Neural progenitor cell (in vitro differentiated cells): ENCODE results near the gene RAG2.

Source experiments
- EZH2phosphoT487 ChIP-seq: fragments of 200-600 bp; sonication (generic); IDR thresholded peaks from 2 replicates; pipeline ENCODE4 v1.6.1; 2017; ENCODE audit warnings: antibody characterized with exemption
- TF ChIP-seq, protein P1 (sequence below): fragments of 200-600 bp; sonication (generic); IDR thresholded peaks from 2 replicates; pipeline ENCODE4 v1.5.1; 2017; ENCODE audit warnings: antibody characterized with exemption, mild to moderate bottlenecking

- TF ChIP-seq, protein P1, sequence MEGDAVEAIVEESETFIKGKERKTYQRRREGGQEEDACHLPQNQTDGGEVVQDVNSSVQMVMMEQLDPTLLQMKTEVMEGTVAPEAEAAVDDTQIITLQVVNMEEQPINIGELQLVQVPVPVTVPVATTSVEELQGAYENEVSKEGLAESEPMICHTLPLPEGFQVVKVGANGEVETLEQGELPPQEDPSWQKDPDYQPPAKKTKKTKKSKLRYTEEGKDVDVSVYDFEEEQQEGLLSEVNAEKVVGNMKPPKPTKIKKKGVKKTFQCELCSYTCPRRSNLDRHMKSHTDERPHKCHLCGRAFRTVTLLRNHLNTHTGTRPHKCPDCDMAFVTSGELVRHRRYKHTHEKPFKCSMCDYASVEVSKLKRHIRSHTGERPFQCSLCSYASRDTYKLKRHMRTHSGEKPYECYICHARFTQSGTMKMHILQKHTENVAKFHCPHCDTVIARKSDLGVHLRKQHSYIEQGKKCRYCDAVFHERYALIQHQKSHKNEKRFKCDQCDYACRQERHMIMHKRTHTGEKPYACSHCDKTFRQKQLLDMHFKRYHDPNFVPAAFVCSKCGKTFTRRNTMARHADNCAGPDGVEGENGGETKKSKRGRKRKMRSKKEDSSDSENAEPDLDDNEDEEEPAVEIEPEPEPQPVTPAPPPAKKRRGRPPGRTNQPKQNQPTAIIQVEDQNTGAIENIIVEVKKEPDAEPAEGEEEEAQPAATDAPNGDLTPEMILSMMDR = no peak
- no peak for TF ChIP-seq EZH2phosphoT487
These were observed 20.7 kb downstream of the RAG2 start for GRCh38 chr11:36577373-36577772.
